C4-2B (cell line): ENCODE results near the gene CAMK1D.

Experiments used
- H3K27ac ChIP-seq: fragments of 450-650 bp; 2 replicates; pipeline ENCODE4 v1.5.1; 2017
- ZFX ChIP-seq: fragments of 450-650 bp; IDR thresholded peaks from 2 replicates; pipeline ENCODE4 v1.6.1; 2017
- TF ChIP-seq, protein P1 (sequence below): fragments of 450-650 bp; conservative IDR thresholded peaks from 2 replicates; pipeline ENCODE4 v1.5.1; 2017; ENCODE audit warnings: mild to moderate bottlenecking

Gene CAMK1D

DNA sequence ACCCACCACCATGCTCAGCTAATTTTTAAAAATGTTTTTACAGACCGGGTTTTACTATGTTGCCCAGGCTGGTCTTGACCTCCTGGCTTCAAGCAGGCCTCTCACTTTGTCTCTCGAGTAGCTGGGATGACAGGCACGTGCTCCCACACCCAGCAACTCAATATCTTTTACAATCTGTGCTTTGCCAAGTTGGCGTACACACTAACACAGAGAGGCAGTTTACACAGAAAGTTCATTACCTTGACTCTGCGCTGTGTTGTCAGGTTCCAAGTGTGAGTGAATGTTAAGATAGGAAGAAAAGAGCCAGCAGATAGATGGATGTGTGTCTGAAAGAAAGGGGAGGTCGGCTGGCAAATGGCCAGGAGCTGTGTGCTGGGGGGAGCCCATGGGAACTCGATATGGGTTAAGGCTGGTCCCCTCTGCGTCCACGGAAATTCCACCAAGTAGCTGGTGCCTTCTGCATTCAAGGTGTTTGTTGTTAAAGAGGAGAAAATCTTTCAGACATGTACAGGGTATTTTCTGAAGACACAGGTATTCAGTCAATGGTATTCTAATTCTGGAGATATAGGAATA, 299.8 kb downstream of the CAMK1D start:
- TF ChIP-seq, protein P1, sequence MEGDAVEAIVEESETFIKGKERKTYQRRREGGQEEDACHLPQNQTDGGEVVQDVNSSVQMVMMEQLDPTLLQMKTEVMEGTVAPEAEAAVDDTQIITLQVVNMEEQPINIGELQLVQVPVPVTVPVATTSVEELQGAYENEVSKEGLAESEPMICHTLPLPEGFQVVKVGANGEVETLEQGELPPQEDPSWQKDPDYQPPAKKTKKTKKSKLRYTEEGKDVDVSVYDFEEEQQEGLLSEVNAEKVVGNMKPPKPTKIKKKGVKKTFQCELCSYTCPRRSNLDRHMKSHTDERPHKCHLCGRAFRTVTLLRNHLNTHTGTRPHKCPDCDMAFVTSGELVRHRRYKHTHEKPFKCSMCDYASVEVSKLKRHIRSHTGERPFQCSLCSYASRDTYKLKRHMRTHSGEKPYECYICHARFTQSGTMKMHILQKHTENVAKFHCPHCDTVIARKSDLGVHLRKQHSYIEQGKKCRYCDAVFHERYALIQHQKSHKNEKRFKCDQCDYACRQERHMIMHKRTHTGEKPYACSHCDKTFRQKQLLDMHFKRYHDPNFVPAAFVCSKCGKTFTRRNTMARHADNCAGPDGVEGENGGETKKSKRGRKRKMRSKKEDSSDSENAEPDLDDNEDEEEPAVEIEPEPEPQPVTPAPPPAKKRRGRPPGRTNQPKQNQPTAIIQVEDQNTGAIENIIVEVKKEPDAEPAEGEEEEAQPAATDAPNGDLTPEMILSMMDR: no peak
- no peak for TF ChIP-seq ZFX
- H3K27ac ChIP-seq: no peak overlapping the region

DNA sequence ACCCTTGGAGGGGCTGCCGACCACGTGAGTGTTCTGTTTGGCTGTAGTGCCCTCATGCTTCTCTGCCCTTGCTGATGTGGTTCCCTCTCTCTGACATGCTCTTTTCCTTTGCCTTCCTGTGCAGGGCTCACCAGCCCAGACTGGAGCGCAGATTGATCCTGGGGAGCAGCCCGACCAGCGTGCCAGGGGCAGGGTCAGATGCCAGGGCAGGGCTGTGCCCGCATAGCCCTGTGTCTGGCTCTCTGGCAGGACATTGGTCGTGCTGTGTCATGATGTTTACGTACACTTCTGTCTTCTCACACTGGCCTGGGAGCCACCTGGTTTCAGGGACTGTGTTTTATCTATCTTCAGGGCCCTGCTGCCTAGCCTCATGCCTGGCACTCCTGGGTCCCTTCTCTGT, 300.8 kb downstream of the CAMK1D start:
- no peak for TF ChIP-seq ZFX
- TF ChIP-seq, protein P1: no peak
- no peak overlapping the region for H3K27ac ChIP-seq

DNA sequence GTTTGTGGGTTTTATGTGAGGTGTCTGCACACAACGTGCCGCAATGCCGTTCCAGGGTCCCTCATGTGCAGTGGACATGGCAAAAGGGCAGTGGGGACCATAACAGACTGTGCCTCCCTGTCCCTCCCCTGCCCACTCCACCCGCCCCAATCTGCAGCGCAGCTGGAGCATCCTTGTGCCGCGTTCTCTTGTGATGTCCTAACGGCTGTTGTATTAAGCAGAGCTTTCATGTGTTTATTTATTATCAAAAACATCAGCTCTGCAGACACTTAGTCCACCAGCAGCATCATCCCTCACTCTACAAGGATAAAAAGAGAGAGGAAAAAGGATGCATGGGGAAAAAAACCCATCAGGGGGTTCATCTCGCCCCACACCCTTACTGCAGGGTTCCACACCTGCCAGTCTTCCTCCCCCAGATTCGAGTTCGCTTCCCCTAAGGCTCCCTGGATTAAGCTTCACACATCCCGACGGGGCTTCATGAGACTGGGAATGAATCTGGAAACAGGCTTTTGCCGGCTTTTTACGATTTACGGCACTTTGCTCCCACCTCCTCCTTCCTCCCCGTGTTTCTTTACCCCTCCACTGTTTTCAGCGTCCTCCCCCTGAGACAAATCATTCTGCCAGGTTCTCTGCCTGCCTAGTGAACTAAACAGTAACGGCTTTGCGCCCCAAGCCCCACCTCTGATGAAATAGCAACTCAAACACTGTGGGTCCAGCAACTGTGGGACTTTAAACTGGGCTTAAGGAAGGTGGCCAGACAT, 301.4 kb downstream of the CAMK1D start:
- TF ChIP-seq, protein P1: no peak
- no peak for TF ChIP-seq ZFX
- no peak overlapping the region for H3K27ac ChIP-seq

DNA sequence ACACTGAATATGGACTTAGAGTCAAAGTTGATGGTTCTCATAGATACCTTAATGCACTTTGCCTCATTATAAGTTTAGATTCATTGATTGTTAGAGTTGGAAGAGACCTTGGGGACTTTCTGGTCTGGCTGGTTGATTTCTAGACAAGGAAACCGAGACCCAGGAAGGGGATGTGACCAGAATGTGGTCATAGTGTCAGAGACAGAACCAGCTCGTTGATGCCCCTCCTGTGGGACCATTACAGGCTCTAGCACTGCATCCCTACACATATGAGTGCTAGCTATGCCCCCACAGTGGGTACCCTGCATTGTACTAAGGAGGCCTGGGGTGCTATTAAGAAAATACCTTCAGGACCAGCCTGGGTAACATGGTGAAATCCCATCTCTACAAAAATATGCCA, 306.6 kb downstream of the CAMK1D start:
- H3K27ac ChIP-seq: no peak overlapping the region
- TF ChIP-seq ZFX: no peak
- TF ChIP-seq, protein P1: no peak

DNA sequence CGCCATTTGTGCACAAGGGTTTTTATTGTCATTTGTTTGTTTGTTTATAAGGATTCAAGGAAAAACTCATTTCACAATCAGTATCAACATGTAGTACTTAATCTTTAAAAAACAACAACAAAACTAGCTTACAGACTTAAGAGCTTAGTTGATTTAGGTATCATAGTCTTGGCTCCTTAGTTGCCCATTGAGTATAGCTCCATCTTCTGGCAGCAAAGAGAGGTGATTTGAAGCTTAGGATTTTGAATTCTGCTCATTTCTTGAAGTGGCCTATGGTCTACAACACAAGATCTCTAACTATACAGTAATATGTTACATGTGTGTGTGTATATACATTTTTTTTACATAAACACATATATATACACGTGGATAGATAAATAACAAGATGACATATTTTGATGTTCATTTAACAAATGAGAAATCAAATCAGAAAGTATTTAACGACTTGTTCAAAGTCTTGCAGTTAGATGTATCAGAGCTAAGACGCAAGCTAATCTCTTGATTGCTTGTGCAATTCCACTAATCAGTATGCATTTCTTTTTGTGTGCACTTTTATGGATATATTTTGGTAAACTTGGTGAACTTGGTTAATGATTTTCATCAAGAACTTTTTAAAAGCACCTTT, 307.3 kb downstream of the CAMK1D start:
- H3K27ac ChIP-seq: no peak overlapping the region

DNA sequence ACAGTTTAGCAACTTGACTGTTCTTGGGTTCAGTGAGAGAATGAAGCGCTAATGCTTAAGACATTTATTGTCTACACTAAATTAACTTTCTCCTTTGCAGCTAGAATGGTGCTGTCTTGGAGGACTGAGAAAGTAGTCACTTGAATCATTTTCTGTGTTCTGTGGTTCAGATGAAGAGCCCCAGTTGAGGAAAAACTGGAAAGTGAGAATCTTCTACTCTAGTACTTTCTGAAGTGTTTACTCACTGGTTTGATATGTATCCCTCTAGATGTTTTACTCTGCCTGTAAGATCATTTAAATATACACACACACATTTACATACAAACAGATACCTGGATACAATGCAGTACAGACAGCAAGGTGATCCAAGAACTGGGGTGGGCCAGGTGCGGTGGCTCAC, 308.1 kb downstream of the CAMK1D start:
- H3K27ac ChIP-seq: no peak overlapping the region
- TF ChIP-seq ZFX: no peak
- TF ChIP-seq, protein P1: no peak

More for the DNA sequence above, 307.3 kb downstream of the CAMK1D start:
- TF ChIP-seq ZFX: no peak
- TF ChIP-seq, protein P1: peak; percentile 89

DNA sequence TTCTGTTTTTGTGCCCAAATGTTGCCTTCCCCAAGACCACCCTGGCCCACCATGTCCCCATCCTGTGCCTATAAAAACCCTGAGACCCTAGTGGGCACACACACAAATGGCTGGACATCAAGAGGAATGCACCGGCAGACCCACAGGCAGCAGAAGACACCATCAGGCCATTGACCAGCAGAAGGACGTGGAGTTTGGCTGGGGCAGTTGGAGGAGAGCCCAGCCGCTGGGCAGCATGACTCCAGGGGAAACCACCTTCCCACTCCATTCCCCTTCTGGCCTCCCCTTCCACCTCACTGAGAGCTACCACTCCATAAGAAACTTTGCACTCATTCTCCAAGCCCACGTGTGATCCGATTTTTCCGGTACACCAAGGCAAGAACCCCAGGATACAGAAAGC, 309.2 kb downstream of the CAMK1D start:
- H3K27ac ChIP-seq: no peak overlapping the region
- no peak for TF ChIP-seq ZFX
- TF ChIP-seq, protein P1: no peak
